HepG2 (cell line): ENCODE results near the gene HPD. TPM values are rescaled to one million over a fixed set of nuclear protein-coding genes. Genes with fewer than 3 reads are reported as not detected.

Source experiments
- BHLHE40 ChIP-seq: IDR thresholded peaks from 2 replicates; pipeline ENCODE4 v1.6.1; 2011; ENCODE audit warnings: low read length, improper control_type of control experiment
- FLYWCH1 ChIP-seq: sonication (generic); formaldehyde crosslinking; IDR thresholded peaks from 2 replicates; pipeline ENCODE4 v1.8.1; 2023; ENCODE audit warnings: mild to moderate bottlenecking, missing genetic modification reagents
- KDM3A ChIP-seq: IDR thresholded peaks from 2 replicates; pipeline ENCODE4 v1.6.1; 2018; ENCODE audit warnings: low read depth, missing compliant biosample characterization
- MEIS1 ChIP-seq: sonication (generic); formaldehyde crosslinking; IDR thresholded peaks from 2 replicates; pipeline ENCODE4 v1.9.0; 2021; ENCODE audit warnings: mild to moderate bottlenecking, missing genetic modification reagents, moderate library complexity, borderline replicate concordance
- NCOA2 ChIP-seq: sonication (generic); formaldehyde crosslinking; IDR thresholded peaks from 2 replicates; pipeline ENCODE4 v1.8.0; 2022; ENCODE audit warnings: inconsistent platforms
- NR3C1 ChIP-seq: sonication (generic); formaldehyde crosslinking; IDR thresholded peaks from 2 replicates; pipeline ENCODE4 v1.4.0; 2020; ENCODE audit warnings: missing genetic modification reagents
- PHF5A ChIP-seq: IDR thresholded peaks from one replicate; pipeline ENCODE4 v1.6.1; 2018; ENCODE audit warnings: low read depth, missing genetic modification reagents; ENCODE audit not compliant: unreplicated experiment
- RBM22 ChIP-seq: fragments of 200-400 bp; formaldehyde crosslinking; optimal IDR thresholded peaks from 2 replicates; pipeline ENCODE3; 2017; ENCODE audit warnings: mild to moderate bottlenecking, low read length, moderate library complexity
- RFX1 ChIP-seq: fragments of 450-650 bp; IDR thresholded peaks from 2 replicates; pipeline ENCODE4 v1.6.1; 2017
- SALL1 ChIP-seq: sonication (generic); formaldehyde crosslinking; IDR thresholded peaks from 2 replicates; pipeline ENCODE4 v1.8.0; 2022; ENCODE audit warnings: mild to moderate bottlenecking, missing genetic modification reagents
- SATB2 ChIP-seq: sonication (generic); formaldehyde crosslinking; IDR thresholded peaks from 2 replicates; pipeline ENCODE4 v1.5.0; 2020; ENCODE audit warnings: missing genetic modification reagents
- STAT5B ChIP-seq: sonication (generic); formaldehyde crosslinking; IDR thresholded peaks from 2 replicates; pipeline ENCODE4 v1.4.0; 2020; ENCODE audit warnings: missing genetic modification reagents
- TFDP2 ChIP-seq: sonication (generic); formaldehyde crosslinking; IDR thresholded peaks from 2 replicates; pipeline ENCODE4 v1.4.0; 2020; ENCODE audit warnings: missing genetic modification reagents
- ZGPAT ChIP-seq: IDR thresholded peaks from 2 replicates; pipeline ENCODE4 v1.6.1; 2016; ENCODE audit warnings: mild to moderate bottlenecking
- ZIK1 ChIP-seq: sonication (generic); formaldehyde crosslinking; IDR thresholded peaks from 2 replicates; pipeline ENCODE4 v1.5.0; 2020; ENCODE audit warnings: mild to moderate bottlenecking, low read depth, missing genetic modification reagents, borderline replicate concordance
- ZNF18 ChIP-seq: sonication (generic); formaldehyde crosslinking; IDR thresholded peaks from 2 replicates; pipeline ENCODE4 v1.8.0; 2022; ENCODE audit warnings: mild to moderate bottlenecking, missing genetic modification reagents; ENCODE audit not compliant: insufficient replicate concordance
- ZNF333 ChIP-seq: sonication (generic); formaldehyde crosslinking; IDR thresholded peaks from 2 replicates; pipeline ENCODE4 v1.4.0; 2020; ENCODE audit warnings: mild to moderate bottlenecking, missing genetic modification reagents, borderline replicate concordance
- ZNF337 ChIP-seq: sonication (generic); formaldehyde crosslinking; IDR thresholded peaks from 2 replicates; pipeline ENCODE4 v1.5.1; 2020; ENCODE audit warnings: missing genetic modification reagents, low read depth, mild to moderate bottlenecking, borderline replicate concordance
- ZNF446 ChIP-seq: sonication (generic); formaldehyde crosslinking; IDR thresholded peaks from 2 replicates; pipeline ENCODE4 v1.5.0; 2020; ENCODE audit warnings: mild to moderate bottlenecking, missing genetic modification reagents
- ZNF589 ChIP-seq: sonication (generic); formaldehyde crosslinking; conservative IDR thresholded peaks from 2 replicates; pipeline ENCODE4 v1.8.0; 2022; ENCODE audit warnings: mild to moderate bottlenecking, moderate library complexity, missing genetic modification reagents
- ZNF678 ChIP-seq: sonication (generic); formaldehyde crosslinking; IDR thresholded peaks from 2 replicates; pipeline ENCODE4 v1.4.0; 2020; ENCODE audit warnings: mild to moderate bottlenecking, missing genetic modification reagents
- ZNF709 ChIP-seq: sonication (generic); formaldehyde crosslinking; IDR thresholded peaks from 2 replicates; pipeline ENCODE4 v1.5.0; 2020; ENCODE audit warnings: mild to moderate bottlenecking, missing genetic modification reagents
- ZZZ3 ChIP-seq: sonication (generic); formaldehyde crosslinking; IDR thresholded peaks from 2 replicates; pipeline ENCODE4 v1.4.0; 2020; ENCODE audit warnings: missing genetic modification reagents, mild to moderate bottlenecking, borderline replicate concordance
- polyA plus RNA-seq, 8 experiments: library from polyadenylated mRNA; depleted of rRNA in 3 of 8; stranded (reverse) in 7 of 8; unstranded in 1 of 8; fragments of >200 nt; fragmentation: Illumina TruSeq in 4 of 8; extraction: Trizol in 4 of 8; gene quantifications; 2 replicates each; pipeline versions ENCODE4 v1.2.1 to v1.2.3, GENCODE V29; 2011 to 2016; ENCODE audit warnings: low read depth in 4 of 8, missing spikeins in 1 of 8, mixed read lengths in 1 of 8; ENCODE audit not compliant: insufficient read depth in 1 of 8
- total RNA-seq, 5 experiments: library from RNA; depleted of rRNA; stranded (reverse); fragments of >200 nt; fragmentation: Illumina TruSeq; extraction: Trizol; gene quantifications; 2 replicates each; pipeline ENCODE4 v1.2.3, GENCODE V29; 2016; ENCODE audit warnings: low read depth in 1 of 5

HPD gene
- total and polyA plus RNA-seq, 2 of the 13 experiments (the other 11 are each of a cell fraction or from before 2014, with no cell fraction given): 120 to 195 TPM

DNA sequence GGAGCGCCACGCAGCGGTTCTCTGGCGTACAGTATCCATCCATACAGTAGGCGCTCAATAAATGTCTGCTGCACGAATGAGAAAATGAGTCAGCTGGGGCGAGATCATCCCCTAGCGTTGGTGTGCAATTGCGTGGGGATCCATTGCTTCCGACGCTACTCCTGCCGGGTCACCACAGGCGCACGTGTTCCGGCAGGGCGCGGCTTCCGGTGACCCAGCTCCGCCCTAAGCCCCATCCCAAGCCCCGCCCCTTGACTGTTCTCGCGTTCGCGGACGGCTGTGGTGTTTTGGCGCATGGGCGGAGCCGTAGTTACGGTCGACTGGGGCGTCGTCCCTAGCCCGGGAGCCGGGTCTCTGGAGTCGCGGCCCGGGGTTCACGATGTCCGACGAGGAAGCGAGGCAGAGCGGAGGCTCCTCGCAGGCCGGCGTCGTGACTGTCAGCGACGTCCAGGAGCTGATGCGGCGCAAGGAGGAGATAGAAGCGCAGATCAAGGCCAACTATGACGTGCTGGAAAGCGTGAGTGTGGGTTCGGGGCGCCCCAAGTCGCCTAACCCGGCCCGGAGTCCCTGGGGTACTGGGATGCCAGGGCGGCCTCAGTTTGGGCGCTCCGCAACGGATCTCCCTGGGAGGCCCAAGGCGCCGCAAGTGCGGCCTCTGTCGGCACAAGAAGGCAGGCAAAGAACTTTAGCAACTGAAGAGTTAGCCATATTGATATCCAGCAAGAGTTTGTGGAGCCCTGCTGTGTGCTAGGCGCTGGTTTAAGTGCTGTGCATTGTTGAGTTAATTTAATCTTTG lies 30.0 kb upstream of the HPD start, which contains the start of gene PSMD9 (continued):
- peak; percentile 95 for TF ChIP-seq ZNF678 (CRISPR knock-in tag)
- peak; percentile 91; the same call in 1 of the 2 replicates for TF ChIP-seq ZZZ3 (CRISPR knock-in tag)
- peak; percentile 94 for TF ChIP-seq ZNF589
- peak; percentile 92; the same call in 1 of the 2 replicates for TF ChIP-seq ZIK1
- peak; percentile 95 for TF ChIP-seq BHLHE40
- TF ChIP-seq NCOA2 (CRISPR knock-in tag): peak; percentile 52
- TF ChIP-seq KDM3A (CRISPR knock-in tag): peak; percentile 98; the same call in 1 of the 2 replicates
- no peak for TF ChIP-seq RBM22
- peak; percentile 84 for TF ChIP-seq TFDP2
- no peak for TF ChIP-seq RFX1
- peak; percentile 78 for TF ChIP-seq PHF5A (CRISPR knock-in tag)
- TF ChIP-seq FLYWCH1 (CRISPR knock-in tag): no peak
- TF ChIP-seq ZNF333 (CRISPR knock-in tag): peak; percentile 91
- peak; percentile 97 for TF ChIP-seq ZGPAT (CRISPR knock-in tag)
- no peak for TF ChIP-seq NR3C1 (CRISPR knock-in tag)
- TF ChIP-seq ZNF446 (CRISPR knock-in tag): peak; percentile 79
- peak; percentile 96 for TF ChIP-seq SALL1 (CRISPR knock-in tag)
- TF ChIP-seq ZNF337: no peak; the same call in 1 of the 2 replicates
- no peak for TF ChIP-seq SATB2 (CRISPR knock-in tag)
- TF ChIP-seq STAT5B (CRISPR knock-in tag): peak; percentile 68; the same call in 1 of the 2 replicates
- TF ChIP-seq MEIS1 (CRISPR knock-in tag): peak; percentile 86
- TF ChIP-seq ZNF18 (CRISPR knock-in tag): peak; percentile 58
- peak; percentile 95; the same call in 1 of the 2 replicates for TF ChIP-seq ZNF709 (CRISPR knock-in tag)
